Measurements from ENCODE around the gene TJAP1.
A peak's percentile ranks its signal among the peaks of the same experiment; 100 is the strongest.

The TJAP1 gene

GRCh38 chr6:43477235-43478007, at the start of gene TJAP1:
Gene TJAP1 (plus strand): TSS chr6:43477570. CDS start chr6:43499002, 21,432 bp downstream.
- H3K27me3 ChIP-seq (ENCODE audit: insufficient read depth, low read length), result no peaks in the 10 kb centered on the region
- peak within 1 kb of the TSS; percentile 85 for H3K9ac ChIP-seq (ENCODE audit: low read depth, low read length)
- peaks cover 29% of the 10 kb centered on the region for H3K4me1 ChIP-seq (ENCODE audit: insufficient read depth, low read length)
- H3K9me3 ChIP-seq (ENCODE audit: insufficient read depth, low read depth, low read length), result no peaks in the 10 kb centered on the region
- H3K27ac ChIP-seq (ENCODE audit: low read length), result peak within 1 kb of the TSS; percentile 48
- H3K4me3 ChIP-seq (ENCODE audit: low read length), result peak within 1 kb of the TSS; percentile 91
- H3K36me3 ChIP-seq (ENCODE audit: insufficient read depth, low read depth, low read length), result no peaks in the 10 kb centered on the region

- Histone ChIP-seq H3K27me3 (ENCODE audit: insufficient read depth, low read length) (no peaks in the 10 kb centered on the region), H3K9ac (ENCODE audit: low read depth, low read length) (peak overlapping the region; percentile 89), H3K4me3 (ENCODE audit: low read length) (peak overlapping the region; percentile 94), H3K4me1 (ENCODE audit: insufficient read depth, low read length) (peaks cover 9% of the 10 kb centered on the region), H3K27ac (ENCODE audit: low read length) (peak overlapping the region; percentile 85), H3K36me3 (ENCODE audit: insufficient read depth, low read depth, low read length) (peaks cover 5% of the 10 kb centered on the region; the same call in 1 of the 2 replicates), H3K9me3 (ENCODE audit: insufficient read depth, low read depth, low read length) (no peaks in the 10 kb centered on the region)
Observed at GRCh38 chr6:43428112-43428570, 49.2 kb upstream of the TJAP1 start.

GRCh38 chr6:43428874-43429273, 48.5 kb upstream of the TJAP1 start:
- Histone ChIP-seq H3K9ac (ENCODE audit: low read depth, low read length) (peak overlapping the region; percentile 89; the same call in 1 of the 2 replicates), H3K27ac (ENCODE audit: low read length) (no peak overlapping the region), H3K4me3 (ENCODE audit: low read length) (peak overlapping the region; percentile 94), H3K4me1 (ENCODE audit: insufficient read depth, low read length) (peaks cover 9% of the 10 kb centered on the region), H3K36me3 (ENCODE audit: insufficient read depth, low read depth, low read length) (peaks cover 7% of the 10 kb centered on the region; the same call in 1 of the 2 replicates), H3K9me3 (ENCODE audit: insufficient read depth, low read depth, low read length) (no peaks in the 10 kb centered on the region), H3K27me3 (ENCODE audit: insufficient read depth, low read length) (no peaks in the 10 kb centered on the region)

- Histone ChIP-seq H3K9me3 (ENCODE audit: insufficient read depth, low read depth, low read length) (no peaks in the 10 kb centered on the region), H3K4me1 (ENCODE audit: insufficient read depth, low read length) (peaks cover 9% of the 10 kb centered on the region), H3K27me3 (ENCODE audit: insufficient read depth, low read length) (no peaks in the 10 kb centered on the region), H3K9ac (ENCODE audit: low read depth, low read length) (no peak overlapping the region), H3K27ac (ENCODE audit: low read length) (no peak overlapping the region), H3K36me3 (ENCODE audit: insufficient read depth, low read depth, low read length) (peaks cover 7% of the 10 kb centered on the region; the same call in 1 of the 2 replicates), H3K4me3 (ENCODE audit: low read length) (no peak overlapping the region)
Observed at GRCh38 chr6:43432009-43432945, 45.1 kb upstream of the TJAP1 start.

- Histone ChIP-seq H3K27ac (ENCODE audit: low read length) (no peak overlapping the region), H3K4me3 (ENCODE audit: low read length) (no peak overlapping the region), H3K9ac (ENCODE audit: low read depth, low read length) (no peak overlapping the region), H3K4me1 (ENCODE audit: insufficient read depth, low read length) (peaks cover 9% of the 10 kb centered on the region), H3K27me3 (ENCODE audit: insufficient read depth, low read length) (no peaks in the 10 kb centered on the region), H3K36me3 (ENCODE audit: insufficient read depth, low read depth, low read length) (peaks cover 7% of the 10 kb centered on the region; the same call in 1 of the 2 replicates), H3K9me3 (ENCODE audit: insufficient read depth, low read depth, low read length) (no peaks in the 10 kb centered on the region)
Observed at GRCh38 chr6:43433148-43433547, 44.2 kb upstream of the TJAP1 start.

- Histone ChIP-seq H3K4me3 (ENCODE audit: low read length) (no peak overlapping the region), H3K9me3 (ENCODE audit: insufficient read depth, low read depth, low read length) (no peaks in the 10 kb centered on the region), H3K4me1 (ENCODE audit: insufficient read depth, low read length) (no peaks in the 10 kb centered on the region), H3K9ac (ENCODE audit: low read depth, low read length) (no peak overlapping the region), H3K36me3 (ENCODE audit: insufficient read depth, low read depth, low read length) (peaks cover 7% of the 10 kb centered on the region), H3K27ac (ENCODE audit: low read length) (no peak overlapping the region), H3K27me3 (ENCODE audit: insufficient read depth, low read length) (no peaks in the 10 kb centered on the region)
Observed at GRCh38 chr6:43434001-43434840, 43.1 kb upstream of the TJAP1 start.

- peaks cover 7% of the 10 kb centered on the region for H3K36me3 ChIP-seq (ENCODE audit: insufficient read depth, low read depth, low read length)
Observed at GRCh38 chr6:43434943-43435342, 42.4 kb upstream of the TJAP1 start.

GRCh38 chr6:43435682-43436437, 41.5 kb upstream of the TJAP1 start:
- no peaks in the 10 kb centered on the region for H3K27me3 ChIP-seq (ENCODE audit: insufficient read depth, low read length)
- H3K27ac ChIP-seq (ENCODE audit: low read length), result no peak overlapping the region

More at GRCh38 chr6:43434943-43435342, 42.4 kb upstream of the TJAP1 start:
- Histone ChIP-seq H3K4me3 (ENCODE audit: low read length) (no peak overlapping the region), H3K9ac (ENCODE audit: low read depth, low read length) (no peak overlapping the region), H3K4me1 (ENCODE audit: insufficient read depth, low read length) (no peaks in the 10 kb centered on the region), H3K27me3 (ENCODE audit: insufficient read depth, low read length) (no peaks in the 10 kb centered on the region), H3K9me3 (ENCODE audit: insufficient read depth, low read depth, low read length) (no peaks in the 10 kb centered on the region), H3K27ac (ENCODE audit: low read length) (no peak overlapping the region)

GRCh38 chr6:43436577-43437282, 40.6 kb upstream of the TJAP1 start:
- no peak overlapping the region for H3K27ac ChIP-seq (ENCODE audit: low read length)
- peaks cover 12% of the 10 kb centered on the region for H3K36me3 ChIP-seq (ENCODE audit: insufficient read depth, low read depth, low read length)
- no peaks in the 10 kb centered on the region for H3K4me1 ChIP-seq (ENCODE audit: insufficient read depth, low read length)

More at GRCh38 chr6:43435682-43436437, 41.5 kb upstream of the TJAP1 start:
- Histone ChIP-seq H3K9ac (ENCODE audit: low read depth, low read length) (no peak overlapping the region), H3K4me3 (ENCODE audit: low read length) (no peak overlapping the region), H3K9me3 (ENCODE audit: insufficient read depth, low read depth, low read length) (no peaks in the 10 kb centered on the region), H3K4me1 (ENCODE audit: insufficient read depth, low read length) (no peaks in the 10 kb centered on the region), H3K36me3 (ENCODE audit: insufficient read depth, low read depth, low read length) (peaks cover 7% of the 10 kb centered on the region)

GRCh38 chr6:43437700-43438099, 39.7 kb upstream of the TJAP1 start:
- Histone ChIP-seq H3K27me3 (ENCODE audit: insufficient read depth, low read length) (no peaks in the 10 kb centered on the region), H3K9ac (ENCODE audit: low read depth, low read length) (no peak overlapping the region)

More at GRCh38 chr6:43436577-43437282, 40.6 kb upstream of the TJAP1 start:
- Histone ChIP-seq H3K9me3 (ENCODE audit: insufficient read depth, low read depth, low read length) (no peaks in the 10 kb centered on the region), H3K9ac (ENCODE audit: low read depth, low read length) (no peak overlapping the region), H3K4me3 (ENCODE audit: low read length) (no peak overlapping the region), H3K27me3 (ENCODE audit: insufficient read depth, low read length) (no peaks in the 10 kb centered on the region)

More at GRCh38 chr6:43437700-43438099, 39.7 kb upstream of the TJAP1 start:
- no peak overlapping the region for H3K27ac ChIP-seq (ENCODE audit: low read length)
- peaks cover 9% of the 10 kb centered on the region; the same call in 1 of the 2 replicates for H3K36me3 ChIP-seq (ENCODE audit: insufficient read depth, low read depth, low read length)
- H3K4me3 ChIP-seq (ENCODE audit: low read length), result no peak overlapping the region
- no peaks in the 10 kb centered on the region for H3K9me3 ChIP-seq (ENCODE audit: insufficient read depth, low read depth, low read length)
- no peaks in the 10 kb centered on the region for H3K4me1 ChIP-seq (ENCODE audit: insufficient read depth, low read length)
